SK-N-SH (cell line): ENCODE results near the gene MYMK. TPM values are rescaled to one million over a fixed set of nuclear protein-coding genes. Genes with fewer than 3 reads are reported as not detected.

Source experiments
- CTCF ChIA-PET: fragments of 300-600, 350-600 bp; formaldehyde crosslinking; extraction: SDS; loops from one replicate; lab custom pipeline; 2021; lab: Yijun Ruan, JAX
- POLR2A ChIA-PET: fragments of 350-600 bp; sonication (Branson Sonifier 250); formaldehyde crosslinking; extraction: SDS; loops from one replicate; lab custom pipeline; 2020; ENCODE audit warnings: antibody characterized with exemption, inconsistent platforms; lab: Yijun Ruan, JAX
- DNase-seq: peaks from one replicate; pipeline ENCODE4 v3.0.0; 2012
- H2AFZ ChIP-seq: fragments of 200-600 bp; sonication (generic); 2 replicates; pipeline ENCODE4 v1.8.1; 2016; ENCODE audit warnings: antibody characterized with exemption, mild to moderate bottlenecking, low read depth
- H3F3A ChIP-seq: fragments of 200-600 bp; sonication (generic); replicated peaks from 2 replicates; pipeline ENCODE3; 2016; ENCODE audit warnings: antibody characterized with exemption, mild to moderate bottlenecking; ENCODE audit not compliant: insufficient read depth
- H3K27ac ChIP-seq, 2 experiments: fragments of 200-500 bp in 1 of 2; fragments of 200-600 bp in 1 of 2; sonication (Bioruptor generic) in 1 of 2; sonication (generic), shearing (Covaris generic) in 1 of 2; 2 replicates each; pipeline versions ENCODE4 v1.5.1 to v1.6.1; 2014 to 2016; ENCODE audit warnings: low read depth in 2 of 2, inconsistent platforms in 1 of 2, low read length in 1 of 2, mild to moderate bottlenecking in 1 of 2, mixed read lengths in 1 of 2
- H3K27me3 ChIP-seq: fragments of 200-600 bp; sonication (generic), shearing (Covaris generic); 2 replicates; pipeline ENCODE4 v1.6.1; 2016; ENCODE audit warnings: mixed run types; ENCODE audit not compliant: insufficient read depth
- H3K36me3 ChIP-seq, 2 experiments: fragments of 200-500 bp in 1 of 2; fragments of 200-600 bp in 1 of 2; sonication (Bioruptor generic) in 1 of 2; sonication (generic) in 1 of 2; replicated peaks in 1 of 2; 2 replicates each; pipeline versions ENCODE3 to v1.5.1; 2014 to 2016; ENCODE audit warnings: low read length in 1 of 2, mild to moderate bottlenecking in 1 of 2; ENCODE audit not compliant: insufficient read depth in 2 of 2, control insufficient read depth in 1 of 2
- H3K4me1 ChIP-seq, 2 experiments: fragments of 200-500 bp in 1 of 2; fragments of 200-600 bp in 1 of 2; sonication (Bioruptor generic) in 1 of 2; sonication (generic), shearing (Covaris generic) in 1 of 2; 2 replicates each; pipeline versions ENCODE4 v1.5.1 to v1.6.1; 2014 to 2016; ENCODE audit warnings: low read depth in 1 of 2, low read length in 1 of 2, mixed run types in 1 of 2; ENCODE audit not compliant: insufficient read depth in 2 of 2, control insufficient read depth in 1 of 2
- H3K4me2 ChIP-seq: fragments of 200-600 bp; sonication (generic), shearing (Covaris generic); 2 replicates; pipeline ENCODE4 v1.6.1; 2017; ENCODE audit warnings: mixed run types
- H3K4me3 ChIP-seq, 2 experiments: fragments of 200-500 bp in 1 of 2; fragments of 200-600 bp in 1 of 2; sonication (Bioruptor generic) in 1 of 2; sonication (generic), shearing (Covaris generic) in 1 of 2; 2 replicates each; pipeline versions ENCODE4 v1.5.1 to v1.8.1; 2014 to 2016; ENCODE audit warnings: low read depth in 2 of 2, inconsistent platforms in 1 of 2, low read length in 1 of 2, mild to moderate bottlenecking in 1 of 2, mixed read lengths in 1 of 2, moderate library complexity in 1 of 2
- H3K79me2 ChIP-seq: fragments of 200-600 bp; sonication (generic); 2 replicates; pipeline ENCODE4 v1.8.1; 2017; ENCODE audit warnings: mild to moderate bottlenecking; ENCODE audit not compliant: insufficient read depth
- H3K9ac ChIP-seq: fragments of 200-600 bp; sonication (generic); 2 replicates; pipeline ENCODE4 v1.6.1; 2017; ENCODE audit warnings: mixed run types
- H3K9me2 ChIP-seq: fragments of 200-600 bp; sonication (generic); 2 replicates; pipeline ENCODE4 v1.6.1; 2017; ENCODE audit warnings: mixed run types
- H3K9me3 ChIP-seq: fragments of 200-600 bp; sonication (generic); 2 replicates; pipeline ENCODE4 v1.6.1; 2017; ENCODE audit warnings: mixed run types, mild to moderate bottlenecking, moderate library complexity
- H4K20me1 ChIP-seq: fragments of 200-600 bp; sonication (generic); 2 replicates; pipeline ENCODE4 v1.6.1; 2017; ENCODE audit warnings: mild to moderate bottlenecking, mixed run types; ENCODE audit not compliant: insufficient read depth
- CTCF ChIP-seq: fragments of 200-600 bp; sonication (generic); IDR thresholded peaks from 2 replicates; pipeline ENCODE4 v1.6.1; 2017; ENCODE audit warnings: antibody characterized with exemption, mild to moderate bottlenecking, moderate library complexity
- FOSL2 ChIP-seq: IDR thresholded peaks from 2 replicates; pipeline ENCODE4 v1.4.0; 2012; ENCODE audit warnings: low read depth, mild to moderate bottlenecking, moderate library complexity, borderline replicate concordance
- FOXJ3 ChIP-seq: sonication (generic); formaldehyde crosslinking; IDR thresholded peaks from 2 replicates; pipeline ENCODE4 v1.5.1; 2020; ENCODE audit warnings: mild to moderate bottlenecking, missing genetic modification reagents
- FOXM1 ChIP-seq: IDR thresholded peaks from 2 replicates; pipeline ENCODE4 v1.4.0; 2012; ENCODE audit warnings: low read depth, mild to moderate bottlenecking
- GABPA ChIP-seq: IDR thresholded peaks from 2 replicates; pipeline ENCODE4 v1.4.0; 2012; ENCODE audit warnings: low read depth, mild to moderate bottlenecking
- IRF3 ChIP-seq: fragments of 150-350 bp; IDR thresholded peaks from 2 replicates; pipeline ENCODE4 v1.6.1; 2016; ENCODE audit warnings: mild to moderate bottlenecking, low read depth, low read length
- NFIC ChIP-seq: IDR thresholded peaks from 2 replicates; pipeline ENCODE4 v1.4.0; 2012; ENCODE audit warnings: borderline replicate concordance
- POLR2AphosphoS5 ChIP-seq: IDR thresholded peaks from 2 replicates; pipeline ENCODE4 v1.6.1; 2012; ENCODE audit warnings: low read depth, low read length
- RCOR1 ChIP-seq: fragments of 150-350 bp; IDR thresholded peaks from 2 replicates; pipeline ENCODE4 v1.6.1; 2017; ENCODE audit warnings: antibody characterized with exemption, low read length
- REST ChIP-seq: IDR thresholded peaks from 2 replicates; pipeline ENCODE4 v1.6.1; 2012; ENCODE audit warnings: mild to moderate bottlenecking, low read depth, low read length, moderate library complexity
- RFX5 ChIP-seq: IDR thresholded peaks from 2 replicates; pipeline ENCODE4 v1.6.1; 2012; ENCODE audit warnings: mild to moderate bottlenecking, improper control_type of control experiment, low read length
- RXRA ChIP-seq: IDR thresholded peaks from 2 replicates; pipeline ENCODE4 v1.4.0; 2012; ENCODE audit warnings: low read depth, mild to moderate bottlenecking, borderline replicate concordance
- SIN3A ChIP-seq: IDR thresholded peaks from 2 replicates; pipeline ENCODE4 v1.6.1; 2012; ENCODE audit warnings: low read depth, mild to moderate bottlenecking, low read length, moderate library complexity, borderline replicate concordance
- SMC3 ChIP-seq: IDR thresholded peaks from 2 replicates; pipeline ENCODE4 v1.6.1; 2012; ENCODE audit warnings: low read depth, low read length, improper control_type of control experiment
- TAF1 ChIP-seq: IDR thresholded peaks from 2 replicates; pipeline ENCODE4 v1.6.1; 2012; ENCODE audit warnings: low read depth, mild to moderate bottlenecking, low read length, moderate library complexity, borderline replicate concordance
- USF1 ChIP-seq: IDR thresholded peaks from 2 replicates; pipeline ENCODE4 v1.4.0; 2012; ENCODE audit warnings: low read depth, borderline replicate concordance
- USF2 ChIP-seq: fragments of 150-350 bp; IDR thresholded peaks from 2 replicates; pipeline ENCODE4 v1.6.1; 2017; ENCODE audit warnings: antibody characterized with exemption, low read length, low read depth, borderline replicate concordance
- YY1 ChIP-seq: IDR thresholded peaks from 2 replicates; pipeline ENCODE4 v1.4.0; 2012; ENCODE audit warnings: low read depth, mild to moderate bottlenecking
- WGBS: methylation state at CpG from one replicate; pipeline ENCODE4 v1.1.6; 2017; ENCODE audit warnings: low lambda C conversion rate; 5-methylcytosine and 5-hydroxymethylcytosine counted together
- polyA plus RNA-seq, 3 experiments: library from polyadenylated mRNA; depleted of rRNA; stranded (reverse); fragments of >200 nt; gene quantifications; 2 replicates each; pipeline ENCODE4 v1.2.3, GENCODE V29; 2012

Gene MYMK
- polyA plus RNA-seq, 1 of the 3 experiments (the other 2 are of a cell fraction), result not detected

GRCh38 chr9:133492061-133493021, 32.4 kb downstream of the MYMK start:
- H4K20me1 ChIP-seq, result no peaks in the 10 kb centered on the region
- CTCF ChIA-PET, result interaction anchor here (1.3 kb wide), 1 partner anchor 41 kb away, joined by 4 read pairs; the partner anchor contains the start of gene ADAMTSL2
- no peaks in the 10 kb centered on the region for H3K9me2 ChIP-seq
- H3K9ac ChIP-seq, result no peak overlapping the region
- H2AFZ ChIP-seq, result no peak overlapping the region
- H3K27me3 ChIP-seq, result no peaks in the 10 kb centered on the region
- no peaks in the 10 kb centered on the region for H3K9me3 ChIP-seq
- 77% methylated on average over 23 of the region's 33 CpGs for WGBS
- no peak overlapping the region for H3K4me3 ChIP-seq
- TF ChIP-seq POLR2AphosphoS5 (no peak), RFX5 (no peak), NFIC (no peak), TAF1 (no peak), GABPA (no peak), USF2 (no peak), FOXJ3 (CRISPR knock-in tag) (no peak)
- H3K27ac ChIP-seq, result peak overlapping the region in 1 of 2 experiments; percentile 67; a peak in 2 of 4 replicates
- H3K4me1 ChIP-seq, result peaks cover 0 to 34% of the 10 kb centered on the region in 2 experiments; a peak in 1 of 4 replicates
- H3F3A ChIP-seq, result no peaks in the 10 kb centered on the region
- H3K79me2 ChIP-seq, result no peaks in the 10 kb centered on the region
- no peak overlapping the region for H3K4me2 ChIP-seq
- POLR2A ChIA-PET, result no interaction called here
- H3K36me3 ChIP-seq, result no peaks in the 10 kb centered on the region
- DNase-seq, result peak; percentile 67

GRCh38 chr9:133491656-133491925, 33.2 kb downstream of the MYMK start:
- Histone ChIP-seq H3K4me1 (peaks cover 0 to 32% of the 10 kb centered on the region in 2 experiments; a peak in 1 of 4 replicates), H3F3A (no peaks in the 10 kb centered on the region), H3K9ac (no peak overlapping the region), H3K9me2 (no peaks in the 10 kb centered on the region), H3K4me2 (no peak overlapping the region), H3K27ac (no peak overlapping the region), H4K20me1 (no peaks in the 10 kb centered on the region), H3K27me3 (no peaks in the 10 kb centered on the region), H3K4me3 (no peak overlapping the region), H2AFZ (no peak overlapping the region), H3K79me2 (no peaks in the 10 kb centered on the region), H3K36me3 (no peaks in the 10 kb centered on the region), H3K9me3 (no peaks in the 10 kb centered on the region)
- WGBS, result 93% methylated on average over 7 of the region's 8 CpGs
- POLR2A ChIA-PET, result no interaction called here
- CTCF ChIA-PET, result interaction anchor here (1.3 to 2.0 kb wide), 2 partner anchors 42 to 85 kb away, joined by 4 to 6 read pairs; partner anchors contain the start of gene ADAMTSL2
- DNase-seq, result peak; percentile 15
- TF ChIP-seq IRF3 (no peak), CTCF (no peak), YY1 (no peak), REST (no peak), NFIC (no peak), SIN3A (no peak), FOXM1 (no peak), GABPA (no peak), RFX5 (no peak), RXRA (no peak), USF1 (no peak), RCOR1 (no peak), SMC3 (no peak), FOSL2 (no peak)
